PC-3 (cell line): ENCODE data around the gene CDC45. TPM values are rescaled to one million over a fixed set of nuclear protein-coding genes. Genes with fewer than 3 reads are reported as not detected.

ENCODE experiments used
- ATAC-seq: fragments of 200-7000 bp; cut with Tn5 transposase; 2 replicates; pipeline ENCODE4 v1.9.1; 2020; ENCODE audit warnings: mild to moderate bottlenecking, moderate library complexity
- BruUV-seq: library from RNA; stranded (reverse); fragments of 400-500 nt; replicated peaks from 2 replicates; lab custom pipeline; 2021; lab: Mats Ljungman, UMichigan
- CTCF ChIA-PET: fragments of 300-600 bp; sonication (Branson Sonifier 250); formaldehyde crosslinking; loops from one replicate; lab custom pipeline; 2022; ENCODE audit warnings: antibody characterized with exemption; lab: Charles Lee
- POLR2A ChIA-PET: fragments of 300-600 bp; sonication (Branson Sonifier 250); formaldehyde crosslinking; loops from one replicate; lab custom pipeline; 2022; ENCODE audit warnings: antibody characterized with exemption; ENCODE audit not compliant: unreplicated experiment; lab: Charles Lee
- DNase-seq: peaks from one replicate; pipeline ENCODE4 v3.0.0-alpha.2; 2015
- H2AFZ ChIP-seq: fragments of 300-600 bp; sonication (generic); 2 replicates; pipeline ENCODE4 v1.6.0; 2016; ENCODE audit warnings: antibody characterized with exemption, low read length
- H3F3A ChIP-seq: fragments of 300-600 bp; sonication (generic); one replicate; pipeline ENCODE4 v1.6.0; 2017; ENCODE audit warnings: antibody characterized with exemption, low read length, control low read depth, mild to moderate bottlenecking; ENCODE audit not compliant: unreplicated experiment
- H3K27ac ChIP-seq: fragments of 300-600 bp; sonication (generic); 2 replicates; pipeline ENCODE4 v1.5.1; 2016; ENCODE audit warnings: mild to moderate bottlenecking, low read length
- H3K27me3 ChIP-seq: fragments of 300-600 bp; sonication (generic); 2 replicates; pipeline ENCODE4 v1.6.1; 2016; ENCODE audit warnings: low read length, mixed read lengths
- H3K36me3 ChIP-seq: fragments of 300-600 bp; sonication (generic); 2 replicates; pipeline ENCODE4 v1.6.1; 2016; ENCODE audit warnings: low read depth, mixed run types, low read length, mixed read lengths
- H3K4me1 ChIP-seq: fragments of 300-600 bp; sonication (generic); 2 replicates; pipeline ENCODE4 v1.5.1; 2016; ENCODE audit warnings: low read length; ENCODE audit not compliant: insufficient read depth
- H3K4me2 ChIP-seq: fragments of 300-600 bp; sonication (generic); 2 replicates; pipeline ENCODE4 v1.6.0; 2016; ENCODE audit warnings: low read length
- H3K4me3 ChIP-seq: fragments of 300-600 bp; sonication (generic); 2 replicates; pipeline ENCODE4 v1.5.1; 2016; ENCODE audit warnings: mild to moderate bottlenecking, low read length, mixed read lengths
- H3K79me2 ChIP-seq: fragments of 300-600 bp; sonication (generic); 2 replicates; pipeline ENCODE4 v1.6.1; 2017; ENCODE audit warnings: low read length, mixed read lengths
- H3K9ac ChIP-seq: fragments of 300-600 bp; sonication (generic); 2 replicates; pipeline ENCODE4 v1.6.0; 2016; ENCODE audit warnings: mild to moderate bottlenecking, low read length
- H3K9me2 ChIP-seq: fragments of 300-600 bp; sonication (generic); replicated peaks from 2 replicates; pipeline ENCODE4 v1.6.1; 2016; ENCODE audit warnings: mixed run types, low read length, mixed read lengths
- H3K9me3 ChIP-seq: fragments of 300-600 bp; sonication (generic); 2 replicates; pipeline ENCODE4 v1.6.1; 2016; ENCODE audit warnings: low read length, mixed read lengths
- H4K20me1 ChIP-seq: fragments of 300-600 bp; sonication (generic); 2 replicates; pipeline ENCODE4 v1.6.1; 2016; ENCODE audit warnings: low read length, mixed read lengths
- CTCF ChIP-seq: fragments of 300-600 bp; sonication (generic); conservative IDR thresholded peaks from 2 replicates; pipeline ENCODE4 v1.5.1; 2017; ENCODE audit warnings: antibody characterized with exemption, low read depth, mild to moderate bottlenecking, low read length
- EZH2 ChIP-seq: fragments of 300-600 bp; sonication (generic); IDR thresholded peaks from one replicate; pipeline ENCODE4 v1.6.1; 2017; ENCODE audit warnings: antibody characterized with exemption, mild to moderate bottlenecking, low read length; ENCODE audit not compliant: unreplicated experiment
- EZH2phosphoT487 ChIP-seq: fragments of 300-600 bp; sonication (generic); IDR thresholded peaks from 2 replicates; pipeline ENCODE4 v1.6.1; 2018; ENCODE audit warnings: mild to moderate bottlenecking, antibody characterized with exemption, low read length, borderline replicate concordance
- intact Hi-C: fragments of 100-400 bp; cut with micrococcal nuclease; formaldehyde crosslinking; loops from 2 replicates; pipeline ENCODE4 v1.9.0; 2023
- total RNA-seq: library from RNA; depleted of rRNA; stranded (reverse); fragments of >200 nt; gene quantifications from 2 replicates; pipeline ENCODE4 v1.2.3, GENCODE V29; 2014

Gene CDC45
- total RNA-seq, 1 experiment from 2014 or later: 70.9 TPM

GRCh38 chr22:19483481-19484244 lies 3.9 kb downstream of the CDC45 start:
- H3K9ac ChIP-seq: no peak overlapping the region
- H3K9me3 ChIP-seq: no peaks in the 10 kb centered on the region
- intact Hi-C loops: no loop called here
- H3K27me3 ChIP-seq: no peaks in the 10 kb centered on the region
- no TSS peak for BruUV-seq
- ChIA-PET CTCF (no interaction called here), POLR2A (no interaction called here)
- no peaks in the 10 kb centered on the region for H3F3A ChIP-seq
- peak; percentile 4 for DNase-seq
- H3K4me3 ChIP-seq: no peak overlapping the region
- no peak overlapping the region for H3K27ac ChIP-seq
- TF ChIP-seq CTCF (no peak), EZH2 (no peak), EZH2phosphoT487 (no peak)
- H3K4me2 ChIP-seq: no peak overlapping the region
- peaks cover 19% of the 10 kb centered on the region; the same call in 1 of the 2 replicates for H3K36me3 ChIP-seq
- H2AFZ ChIP-seq: no peak overlapping the region
- no peak for ATAC-seq
- peaks cover 28% of the 10 kb centered on the region for H3K79me2 ChIP-seq
- H3K4me1 ChIP-seq: peaks cover 6% of the 10 kb centered on the region; the same call in 1 of the 2 replicates
- H4K20me1 ChIP-seq: no peaks in the 10 kb centered on the region
- H3K9me2 ChIP-seq: no peaks in the 10 kb centered on the region

- CTCF ChIA-PET: no interaction called here
- H3K27ac ChIP-seq: no peak overlapping the region
- no peak overlapping the region for H3K9ac ChIP-seq
- no peak overlapping the region for H3K4me2 ChIP-seq
- no peaks in the 10 kb centered on the region for H3K9me3 ChIP-seq
- H4K20me1 ChIP-seq: 0 out of 2 replicates have a peak, but pooled peaks cover 3% of the 10 kb centered on the region
- ATAC-seq (no peak), DNase-seq (no peak)
- H3K36me3 ChIP-seq: peaks cover 23% of the 10 kb centered on the region
- POLR2A ChIA-PET: no interaction called here
- no peaks in the 10 kb centered on the region for H3K4me1 ChIP-seq
- no peak for TF ChIP-seq EZH2phosphoT487
- intact Hi-C loops: no loop called here
- BruUV-seq: no TSS peak
- H3K79me2 ChIP-seq: no peaks in the 10 kb centered on the region
- no peaks in the 10 kb centered on the region for H3K9me2 ChIP-seq
- no peaks in the 10 kb centered on the region for H3F3A ChIP-seq
- no peak overlapping the region for H3K4me3 ChIP-seq
- no peaks in the 10 kb centered on the region for H3K27me3 ChIP-seq
- no peak overlapping the region for H2AFZ ChIP-seq
Measured at GRCh38 chr22:19488285-19488684, 8.6 kb downstream of the CDC45 start.

- Histone ChIP-seq H3F3A (no peaks in the 10 kb centered on the region), H3K4me3 (no peak overlapping the region), H3K36me3 (peaks cover 19% of the 10 kb centered on the region), H3K4me2 (no peak overlapping the region), H3K9me2 (no peaks in the 10 kb centered on the region), H3K9ac (no peak overlapping the region), H3K79me2 (no peaks in the 10 kb centered on the region), H3K4me1 (no peaks in the 10 kb centered on the region), H3K27ac (no peak overlapping the region), H3K9me3 (no peaks in the 10 kb centered on the region), H2AFZ (no peak overlapping the region), H4K20me1 (0 out of 2 replicates have a peak, but pooled peaks cover 3% of the 10 kb centered on the region), H3K27me3 (no peaks in the 10 kb centered on the region)
- intact Hi-C loops: no loop called here
- CTCF ChIA-PET: interaction anchor here (0.6 to 1.4 kb wide), 3 partner anchors 12 to 149 kb away, joined by 4 to 5 read pairs (median 4); no protein-coding TSS in a partner anchor
- POLR2A ChIA-PET: no interaction called here
- TF ChIP-seq EZH2 (no peak), EZH2phosphoT487 (no peak), CTCF (no peak; the same call in 1 of the 2 replicates)
- no TSS peak for BruUV-seq
- ATAC-seq (peak; percentile 38; the same call in 1 of the 2 replicates), DNase-seq (peak; percentile 13)
Measured at GRCh38 chr22:19488884-19489843, 9.4 kb downstream of the CDC45 start.
